ENCODE results near the gene RNF111. TPM values are rescaled to one million over a fixed set of nuclear protein-coding genes. Genes with fewer than 3 reads are reported as not detected.
"Not testable (repeated sequence)": the region's sequence is repeated elsewhere in the genome, so short reads cannot be mapped to it uniquely, and the experiment has no call there.

The RNF111 gene
- total RNA-seq, 1 donor from 2014 or later: 35.3 TPM

DNA sequence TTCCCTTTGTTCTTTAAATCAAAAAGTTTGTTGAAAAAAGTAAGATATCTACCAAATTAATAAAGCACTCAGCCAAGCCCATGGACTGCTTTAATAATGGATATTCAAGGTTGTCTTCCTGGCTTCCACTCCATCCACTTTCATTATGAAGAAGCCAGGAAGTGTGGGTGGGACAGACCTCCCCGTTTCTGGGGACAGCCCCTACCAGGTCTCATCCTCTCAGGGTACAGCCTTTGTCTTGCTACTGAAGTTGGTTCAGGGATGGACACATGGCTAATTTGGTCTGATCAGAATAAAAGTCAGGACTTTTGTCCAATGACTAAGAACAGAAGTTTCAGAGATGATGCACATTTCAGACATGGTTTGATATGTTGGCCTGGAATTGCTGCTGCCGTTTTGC is 150.1 kb downstream of the RNF111 start:
- no peak overlapping the region for H3K4me3 ChIP-seq
- H3K4me1 ChIP-seq: peaks cover 11% of the 10 kb centered on the region
- ATAC-seq (no peak), DNase-seq (no peak)
- H3K36me3 ChIP-seq: peaks cover 38% of the 10 kb centered on the region
- H3K27ac ChIP-seq: no peak overlapping the region
- intact Hi-C loops (cut with DNase I): no loop called here
- TF ChIP-seq, protein P1, sequence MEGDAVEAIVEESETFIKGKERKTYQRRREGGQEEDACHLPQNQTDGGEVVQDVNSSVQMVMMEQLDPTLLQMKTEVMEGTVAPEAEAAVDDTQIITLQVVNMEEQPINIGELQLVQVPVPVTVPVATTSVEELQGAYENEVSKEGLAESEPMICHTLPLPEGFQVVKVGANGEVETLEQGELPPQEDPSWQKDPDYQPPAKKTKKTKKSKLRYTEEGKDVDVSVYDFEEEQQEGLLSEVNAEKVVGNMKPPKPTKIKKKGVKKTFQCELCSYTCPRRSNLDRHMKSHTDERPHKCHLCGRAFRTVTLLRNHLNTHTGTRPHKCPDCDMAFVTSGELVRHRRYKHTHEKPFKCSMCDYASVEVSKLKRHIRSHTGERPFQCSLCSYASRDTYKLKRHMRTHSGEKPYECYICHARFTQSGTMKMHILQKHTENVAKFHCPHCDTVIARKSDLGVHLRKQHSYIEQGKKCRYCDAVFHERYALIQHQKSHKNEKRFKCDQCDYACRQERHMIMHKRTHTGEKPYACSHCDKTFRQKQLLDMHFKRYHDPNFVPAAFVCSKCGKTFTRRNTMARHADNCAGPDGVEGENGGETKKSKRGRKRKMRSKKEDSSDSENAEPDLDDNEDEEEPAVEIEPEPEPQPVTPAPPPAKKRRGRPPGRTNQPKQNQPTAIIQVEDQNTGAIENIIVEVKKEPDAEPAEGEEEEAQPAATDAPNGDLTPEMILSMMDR (IDR thresholded peaks at IDR 0.05): no peak
- H3K27me3 ChIP-seq: no peaks in the 10 kb centered on the region
- no peaks in the 10 kb centered on the region for H3K9me3 ChIP-seq

DNA sequence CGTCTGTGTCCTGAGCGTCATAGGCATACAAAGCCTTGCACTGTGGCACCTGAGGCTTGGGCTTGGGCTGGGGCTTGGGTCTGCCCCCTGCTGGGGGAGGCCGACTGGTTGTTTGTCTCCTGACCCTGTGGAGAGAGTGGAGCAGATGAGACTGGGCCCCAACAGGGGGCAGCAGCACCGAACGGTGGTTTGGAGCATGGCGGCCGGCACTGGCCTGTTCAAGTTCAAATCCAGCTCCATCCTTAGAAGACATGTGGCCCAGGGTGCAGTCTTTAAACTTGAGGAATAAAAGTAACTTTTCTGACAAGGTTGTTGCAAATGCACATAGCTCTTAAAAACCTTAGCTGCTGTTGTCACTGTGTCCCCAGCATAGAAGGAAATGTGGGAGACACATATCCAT is 150.8 kb downstream of the RNF111 start:
- peaks cover 38% of the 10 kb centered on the region for H3K36me3 ChIP-seq
- intact Hi-C loops (cut with DNase I): no loop called here
- peaks cover 11% of the 10 kb centered on the region for H3K4me1 ChIP-seq
- peak; percentile 64 for ATAC-seq
- DNase-seq: peak; percentile 74
- no peaks in the 10 kb centered on the region for H3K9me3 ChIP-seq
- TF ChIP-seq, protein P1 (IDR thresholded peaks at IDR 0.05): peak; percentile 47
- no peak overlapping the region for H3K4me3 ChIP-seq
- no peak overlapping the region for H3K27ac ChIP-seq
- H3K27me3 ChIP-seq: no peaks in the 10 kb centered on the region

DNA sequence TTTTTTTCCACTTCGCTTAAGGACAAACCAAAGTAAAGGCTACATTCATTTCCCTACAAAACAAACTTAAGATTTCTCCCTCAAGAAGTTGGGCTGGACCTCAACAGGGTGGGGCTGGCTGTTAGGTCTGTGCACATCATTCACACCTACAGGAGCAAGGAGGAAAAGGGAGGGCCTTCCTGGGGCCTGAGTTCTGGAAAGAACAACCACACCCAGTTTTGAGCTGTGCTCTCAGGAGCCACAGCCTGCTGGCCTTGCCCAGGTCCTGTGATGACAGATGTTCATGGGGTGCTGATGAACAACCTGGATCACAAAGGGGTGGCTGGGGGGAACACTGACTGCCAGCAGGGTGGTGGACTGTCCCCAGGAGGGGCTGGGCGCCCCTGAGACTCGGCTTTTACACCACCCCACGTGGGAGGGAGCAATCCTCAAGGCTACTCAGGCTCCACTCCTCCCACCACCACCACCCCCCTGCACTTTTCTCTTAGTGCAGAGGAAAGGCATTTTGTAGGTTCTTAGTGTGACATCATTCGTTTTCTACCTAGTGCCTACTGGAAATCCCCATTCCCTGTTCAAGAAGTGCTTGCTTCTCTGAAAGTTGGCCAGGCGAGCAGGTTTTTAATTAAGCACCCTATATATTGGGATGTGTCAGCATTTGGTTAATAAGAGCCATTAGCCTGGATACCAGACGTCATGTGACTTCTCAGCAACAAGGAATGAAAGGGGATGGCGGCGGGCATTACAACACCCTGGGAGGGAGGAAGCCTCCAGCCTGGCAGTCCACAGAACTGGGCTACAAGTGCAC is 153.2 kb downstream of the RNF111 start:
- no peak overlapping the region for H3K27ac ChIP-seq
- intact Hi-C loops (cut with DNase I): no loop called here
- TF ChIP-seq, protein P1 (IDR thresholded peaks at IDR 0.05): no peak

DNA sequence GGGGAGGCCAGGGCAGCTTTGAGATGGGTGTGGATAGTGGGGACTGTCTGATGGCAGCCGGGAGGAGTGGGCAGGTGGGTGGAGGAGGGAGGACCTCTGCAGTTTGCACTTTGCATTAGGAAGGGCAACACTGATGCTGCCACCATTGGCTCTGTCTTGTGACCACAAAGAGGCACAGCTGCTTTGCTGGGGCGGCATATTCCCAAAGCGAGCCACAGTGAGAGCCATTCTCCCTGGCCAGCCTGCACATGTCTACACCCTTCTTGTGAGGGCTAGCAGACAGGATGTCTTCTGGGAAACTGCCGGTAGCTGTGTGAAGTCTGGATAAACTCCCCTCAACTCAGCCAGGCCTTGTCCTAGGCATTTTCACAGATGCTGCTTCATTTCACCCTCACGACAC is 155.8 kb downstream of the RNF111 start:
- Histone ChIP-seq H3K4me1 (peaks cover 11% of the 10 kb centered on the region), H3K36me3 (peaks cover 14% of the 10 kb centered on the region), H3K4me3 (no peak overlapping the region), H3K9me3 (no peaks in the 10 kb centered on the region), H3K27me3 (no peaks in the 10 kb centered on the region), H3K27ac (no peak overlapping the region)
- ATAC-seq (no peak), DNase-seq (no peak)
- intact Hi-C loops (cut with DNase I): no loop called here
- TF ChIP-seq, protein P1 (IDR thresholded peaks at IDR 0.05): no peak

More for the DNA sequence above, 153.2 kb downstream of the RNF111 start:
- DNase-seq: no peak
- Histone ChIP-seq H3K4me3 (no peak overlapping the region), H3K27me3 (no peaks in the 10 kb centered on the region), H3K4me1 (peaks cover 11% of the 10 kb centered on the region), H3K9me3 (no peaks in the 10 kb centered on the region), H3K36me3 (peaks cover 31% of the 10 kb centered on the region)
- peak; percentile 78 for ATAC-seq

DNA sequence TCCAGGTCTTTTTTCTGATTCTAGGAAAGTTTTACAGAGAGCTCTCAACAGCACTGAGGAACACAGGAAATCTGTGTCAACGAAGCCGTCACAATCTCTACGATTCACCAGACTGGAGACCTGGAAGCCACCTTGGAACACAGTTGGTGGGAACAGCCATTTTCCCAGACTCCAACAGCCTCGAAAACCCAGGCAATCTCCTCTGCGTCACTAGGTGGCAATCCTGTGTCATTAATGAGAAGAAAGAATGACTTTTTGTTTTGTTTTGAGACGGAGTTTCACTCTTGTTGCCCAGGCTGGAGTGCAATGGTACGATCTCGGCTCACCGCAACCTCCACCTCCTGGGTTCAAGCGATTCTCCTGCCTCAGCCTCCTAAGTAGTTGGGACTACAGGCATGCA is 157.1 kb downstream of the RNF111 start:
- intact Hi-C loops (cut with DNase I); ATAC-seq; H3K9me3 ChIP-seq; H3K27me3 ChIP-seq; H3K4me3 ChIP-seq; H3K27ac ChIP-seq; DNase-seq: not testable (repeated sequence)
- Histone ChIP-seq H3K4me1 (peaks cover 11% of the 10 kb centered on the region), H3K36me3 (peaks cover 14% of the 10 kb centered on the region)
- TF ChIP-seq, protein P1 (IDR thresholded peaks at IDR 0.05): peak; percentile 11

Other genes with a start within 250 kb of the RNF111 start
- gene ADAM10, start 238.0 kb upstream of the RNF111 start, total RNA-seq: 139 TPM
- 31.2 TPM for gene MINDY2, start 216.4 kb upstream of the RNF111 start, total RNA-seq
- 84.0 TPM for gene SLTM, start 54.0 kb upstream of the RNF111 start, total RNA-seq
- gene CCNB2, start 117.5 kb downstream of the RNF111 start, total RNA-seq: 1.7 TPM
- not detected for gene LDHAL6B, start 219.2 kb downstream of the RNF111 start, total RNA-seq

Measured in upper lobe of right lung (tissue), 1 donor.